Raji (cell line): ENCODE measurements around the gene ATG101.

ENCODE experiments used
- POLR2A ChIP-seq: IDR thresholded peaks from 2 replicates; pipeline ENCODE4 v1.6.1; 2011; ENCODE audit warnings: low read depth, low read length, control low read depth; ENCODE audit not compliant: insufficient read depth

Gene ATG101

GRCh38 chr12:52078276-52078675 lies 8.5 kb downstream of the ATG101 start:
- no peak for TF ChIP-seq POLR2A

- no peak for TF ChIP-seq POLR2A
Observed at GRCh38 chr12:52079576-52080402, 10.0 kb downstream of the ATG101 start, which contains the start of gene SMIM41. Gene SMIM41 (plus strand): TSS chr12:52079704. CDS start chr12:52079780, 76 bp downstream.

GRCh38 chr12:52080403-52081251 lies 10.8 kb downstream of the ATG101 start:
- TF ChIP-seq POLR2A = no peak

GRCh38 chr12:52081263-52081733 lies 11.5 kb downstream of the ATG101 start:
- TF ChIP-seq POLR2A = no peak

- no peak for TF ChIP-seq POLR2A
Observed at GRCh38 chr12:52082026-52082668, 12.4 kb downstream of the ATG101 start.

GRCh38 chr12:52082669-52082987 lies 12.8 kb downstream of the ATG101 start:
- no peak for TF ChIP-seq POLR2A

- no peak for TF ChIP-seq POLR2A
Observed at GRCh38 chr12:52082988-52083637, 13.3 kb downstream of the ATG101 start.

- no peak for TF ChIP-seq POLR2A
Observed at GRCh38 chr12:52083638-52083996, 13.8 kb downstream of the ATG101 start.

GRCh38 chr12:52084491-52085231 lies 14.9 kb downstream of the ATG101 start:
- no peak for TF ChIP-seq POLR2A

GRCh38 chr12:52085682-52086180 lies 16.0 kb downstream of the ATG101 start:
- no peak for TF ChIP-seq POLR2A

- no peak for TF ChIP-seq POLR2A
Observed at GRCh38 chr12:52086366-52086765, 16.6 kb downstream of the ATG101 start.

GRCh38 chr12:52086944-52087835 lies 17.4 kb downstream of the ATG101 start:
- no peak for TF ChIP-seq POLR2A

GRCh38 chr12:52087961-52088820 lies 18.4 kb downstream of the ATG101 start:
- no peak for TF ChIP-seq POLR2A

- no peak for TF ChIP-seq POLR2A
Observed at GRCh38 chr12:52089491-52089890, 19.7 kb downstream of the ATG101 start.
